GM19025 (cell line): ENCODE data around the gene DDIAS.
A peak's percentile ranks its signal among the peaks of the same experiment; 100 is the strongest.
"Not testable (repeated sequence)": the region's sequence is repeated elsewhere in the genome, so short reads cannot be mapped to it uniquely, and the experiment has no call there.

Experiments used
- ATAC-seq: cut with Tn5 transposase; IDR thresholded peaks from one replicate; pipeline ENCODE4 v1.9.1; 2021; ENCODE audit warnings: mild to moderate bottlenecking, low read depth, moderate library complexity; ENCODE audit not compliant: unreplicated experiment

The DDIAS gene

DNA sequence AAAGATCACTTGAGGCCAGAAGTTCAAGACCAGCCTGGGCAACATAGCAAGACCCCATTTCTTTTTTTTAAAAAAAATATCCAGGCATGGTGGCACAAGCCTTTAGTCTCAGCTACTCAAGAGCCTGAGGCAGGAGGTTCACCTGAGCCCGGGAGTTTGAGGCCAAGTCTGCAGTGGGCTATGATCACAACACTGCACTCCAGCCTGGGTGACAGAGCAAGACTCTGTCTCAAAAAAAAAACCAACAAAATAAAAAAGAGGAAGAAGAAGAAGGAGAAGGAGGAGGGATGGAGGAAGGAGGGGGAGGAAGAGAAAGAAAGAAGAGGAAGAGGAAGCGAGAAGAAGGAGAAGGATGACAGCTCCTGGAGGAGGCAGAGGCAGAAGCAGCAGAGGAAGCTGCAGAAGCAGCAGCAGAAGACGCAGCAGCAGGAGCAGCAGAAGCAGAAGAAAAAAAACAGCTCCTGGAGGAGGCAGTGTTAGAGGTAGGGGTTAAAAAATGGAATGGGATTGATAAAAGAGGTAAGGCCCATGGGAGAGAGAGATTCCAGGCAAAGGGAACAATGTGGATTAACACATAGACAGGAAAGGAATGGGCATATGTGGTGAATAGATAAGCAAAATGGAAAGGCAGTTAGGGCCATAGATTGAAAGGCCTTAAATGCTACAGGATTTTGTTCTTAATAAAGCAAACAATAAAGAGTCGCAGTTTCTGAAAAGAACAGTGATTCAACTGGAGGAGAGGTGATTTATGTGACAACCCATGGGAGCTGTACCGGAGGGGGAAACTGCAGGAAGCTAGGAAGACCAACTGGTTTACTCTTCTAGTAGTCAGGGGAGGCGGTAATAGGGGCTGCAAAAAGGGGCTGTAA lies 12.2 kb upstream of the DDIAS start:
- ATAC-seq = no peak

DNA sequence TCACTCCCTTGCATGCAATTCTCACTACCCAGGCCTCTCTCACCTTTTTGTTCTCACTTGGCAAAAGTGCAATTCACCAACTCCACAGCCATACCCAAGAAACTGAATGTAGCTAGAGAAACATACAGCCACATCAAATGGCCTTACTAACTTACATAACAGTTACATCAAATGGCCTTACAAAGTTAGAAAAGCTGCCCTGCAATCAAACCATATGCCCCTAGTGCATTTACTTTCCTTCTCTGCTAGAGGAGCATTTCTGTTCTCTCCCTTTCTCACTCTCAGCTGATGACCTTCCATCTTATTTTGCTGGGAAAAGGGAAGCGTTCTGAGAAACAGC lies 11.6 kb upstream of the DDIAS start:
- no peak for ATAC-seq

DNA sequence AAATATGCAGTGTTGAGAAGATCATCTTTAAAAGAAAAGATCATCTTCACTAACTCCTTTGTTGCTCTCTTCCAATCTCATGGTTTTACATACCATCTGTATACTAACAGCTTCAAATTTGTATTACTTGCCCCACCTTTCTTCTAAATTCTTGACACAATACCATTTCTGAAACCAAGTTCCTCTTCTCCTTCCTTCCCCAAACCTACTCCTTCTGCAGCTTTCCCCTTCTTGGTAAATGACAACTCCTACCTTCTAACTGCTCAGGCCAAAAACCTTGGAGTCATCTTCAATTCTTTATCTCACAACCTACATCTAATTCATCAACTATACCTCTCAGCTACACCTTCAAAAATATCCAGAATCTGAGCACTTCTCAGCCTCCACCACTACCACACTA lies 10.6 kb upstream of the DDIAS start:
- ATAC-seq = no peak

DNA sequence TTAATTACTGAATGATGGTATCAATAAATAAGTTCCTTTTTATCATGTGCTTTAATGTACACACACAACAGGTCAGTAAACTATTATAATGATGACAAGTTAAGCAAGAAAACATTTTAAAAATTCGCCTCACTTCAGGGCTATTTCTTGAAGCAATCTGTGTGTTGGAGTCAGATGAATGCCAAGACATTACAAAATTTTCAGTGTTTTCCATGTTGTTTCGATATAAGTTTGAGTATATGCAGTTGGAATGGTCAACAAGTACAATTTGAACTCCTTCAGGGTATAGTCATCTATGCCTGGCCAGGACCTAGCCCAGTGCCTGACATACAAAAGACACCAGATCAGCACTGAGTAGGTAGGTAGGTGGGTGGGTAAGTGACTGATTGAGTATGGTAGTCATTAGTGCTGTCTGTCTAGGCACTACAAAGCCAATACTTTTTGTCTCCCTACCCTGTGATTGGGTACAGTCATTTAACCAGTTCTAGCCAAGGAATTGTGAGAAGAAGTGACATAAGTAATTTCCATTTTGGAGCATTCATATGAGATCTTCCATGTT lies 8.8 kb upstream of the DDIAS start:
- no peak for ATAC-seq

DNA sequence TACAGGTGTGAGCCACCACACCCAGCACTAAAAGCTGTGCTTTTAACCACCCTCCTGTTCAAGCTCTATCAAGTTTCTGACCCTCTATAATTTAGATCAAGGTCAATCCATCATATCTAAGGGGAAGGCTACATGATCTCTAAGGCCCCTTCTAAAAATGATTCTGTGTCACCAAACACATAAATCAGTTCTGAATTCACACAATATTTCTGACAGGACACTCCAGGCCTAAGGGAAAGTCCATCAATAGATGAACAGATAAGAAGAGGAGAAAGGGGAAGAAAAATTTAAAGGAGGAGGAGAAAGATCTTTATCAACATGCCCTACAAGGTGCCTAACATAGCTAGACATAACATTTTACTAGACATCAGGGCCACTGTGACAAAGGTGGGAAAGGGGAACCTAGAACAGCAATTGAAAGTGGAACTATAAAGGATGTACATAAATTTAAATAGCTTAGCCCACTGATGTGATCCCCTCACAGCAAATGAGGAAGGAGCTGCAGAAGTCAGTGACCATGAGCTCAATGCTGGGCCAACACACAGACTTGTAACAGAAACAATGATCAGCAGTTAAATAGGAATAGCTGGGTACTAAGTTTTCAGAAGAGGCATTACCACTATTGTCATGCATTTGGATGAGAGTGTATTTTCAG lies 6.0 kb upstream of the DDIAS start:
- no peak for ATAC-seq

DNA sequence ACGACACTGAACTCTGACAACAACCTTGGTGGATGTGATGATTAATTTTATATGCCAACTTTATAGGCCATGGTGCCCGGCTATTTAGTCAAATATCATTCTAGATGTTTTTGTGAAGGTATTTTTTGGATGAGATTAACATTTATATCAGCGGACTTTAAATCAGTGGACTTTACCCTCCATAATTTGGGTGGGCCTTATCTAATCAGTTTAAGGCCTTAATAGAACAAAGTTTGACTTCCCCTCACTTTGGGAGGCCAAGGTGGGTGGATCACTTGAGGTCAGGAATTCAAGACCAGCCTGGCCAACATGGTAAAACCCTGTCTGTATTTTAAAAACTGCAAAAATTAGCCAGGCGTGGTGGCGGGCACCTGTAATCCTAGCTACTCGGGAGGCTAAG lies 5.4 kb upstream of the DDIAS start:
- ATAC-seq = no peak

DNA sequence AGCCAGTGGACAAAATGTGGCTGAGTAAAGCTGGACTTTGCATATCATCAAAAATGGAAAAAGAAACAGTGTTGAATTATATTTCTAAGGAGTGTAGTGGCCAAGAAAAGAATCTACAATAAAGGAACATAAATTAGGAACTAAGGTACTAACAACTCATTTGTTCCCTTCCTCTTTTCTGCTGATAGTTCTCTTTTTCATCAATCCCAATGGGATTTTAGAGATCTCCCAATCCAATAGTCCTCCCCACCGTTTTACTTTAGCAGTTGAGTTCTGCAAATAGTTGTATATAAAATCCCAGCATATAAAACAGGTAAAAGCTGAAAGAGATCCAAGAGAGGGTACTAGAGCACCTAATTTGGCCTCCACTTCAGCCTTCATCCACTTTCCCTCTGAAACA lies 3.3 kb upstream of the DDIAS start:
- ATAC-seq = no peak

DNA sequence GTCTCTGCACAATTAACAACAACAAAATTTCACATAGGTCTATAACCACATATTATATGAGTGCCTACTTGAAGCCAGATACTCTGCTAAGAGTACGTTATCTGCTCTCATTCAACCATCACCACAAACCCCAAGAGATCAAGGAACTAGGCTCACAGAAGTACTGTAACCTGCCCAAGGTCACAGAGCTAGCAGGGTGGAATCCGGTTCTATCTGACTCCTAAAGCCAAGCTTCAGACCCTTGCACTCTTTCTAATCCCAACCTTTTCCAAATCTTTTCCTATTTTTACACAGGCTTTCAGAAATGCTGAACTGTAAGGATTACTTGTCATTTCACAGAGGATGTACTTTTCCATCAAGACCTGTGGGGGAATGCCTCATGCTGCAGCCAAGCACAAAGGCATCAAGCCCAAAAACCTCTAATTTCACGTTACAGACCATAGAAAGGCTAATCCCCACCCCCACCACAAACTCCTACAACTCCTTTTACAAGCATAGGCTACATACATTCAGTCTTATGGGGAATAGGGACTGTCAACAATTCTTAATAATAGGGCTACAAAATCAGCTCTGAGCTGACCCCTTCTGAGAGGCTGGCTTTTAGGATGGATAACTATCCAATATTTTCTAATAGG lies 2.2 kb upstream of the DDIAS start:
- no peak for ATAC-seq

DNA sequence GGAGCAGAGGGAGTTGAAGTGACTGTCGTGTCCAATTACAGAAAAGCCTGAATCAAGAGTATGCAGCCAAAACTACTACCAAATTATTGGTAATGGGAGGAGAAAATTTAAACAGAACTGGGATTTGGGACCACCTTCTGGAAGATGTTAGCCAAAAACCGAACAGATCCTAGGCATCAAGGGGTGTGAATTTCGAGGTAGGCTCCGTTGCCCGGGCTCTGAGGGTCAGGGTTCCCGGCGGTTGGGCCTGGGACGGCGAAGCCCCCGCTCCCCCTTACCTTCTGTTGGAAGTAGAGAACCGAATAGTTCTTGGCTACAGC lies 1.6 kb upstream of the DDIAS start:
- ATAC-seq = no peak

DNA sequence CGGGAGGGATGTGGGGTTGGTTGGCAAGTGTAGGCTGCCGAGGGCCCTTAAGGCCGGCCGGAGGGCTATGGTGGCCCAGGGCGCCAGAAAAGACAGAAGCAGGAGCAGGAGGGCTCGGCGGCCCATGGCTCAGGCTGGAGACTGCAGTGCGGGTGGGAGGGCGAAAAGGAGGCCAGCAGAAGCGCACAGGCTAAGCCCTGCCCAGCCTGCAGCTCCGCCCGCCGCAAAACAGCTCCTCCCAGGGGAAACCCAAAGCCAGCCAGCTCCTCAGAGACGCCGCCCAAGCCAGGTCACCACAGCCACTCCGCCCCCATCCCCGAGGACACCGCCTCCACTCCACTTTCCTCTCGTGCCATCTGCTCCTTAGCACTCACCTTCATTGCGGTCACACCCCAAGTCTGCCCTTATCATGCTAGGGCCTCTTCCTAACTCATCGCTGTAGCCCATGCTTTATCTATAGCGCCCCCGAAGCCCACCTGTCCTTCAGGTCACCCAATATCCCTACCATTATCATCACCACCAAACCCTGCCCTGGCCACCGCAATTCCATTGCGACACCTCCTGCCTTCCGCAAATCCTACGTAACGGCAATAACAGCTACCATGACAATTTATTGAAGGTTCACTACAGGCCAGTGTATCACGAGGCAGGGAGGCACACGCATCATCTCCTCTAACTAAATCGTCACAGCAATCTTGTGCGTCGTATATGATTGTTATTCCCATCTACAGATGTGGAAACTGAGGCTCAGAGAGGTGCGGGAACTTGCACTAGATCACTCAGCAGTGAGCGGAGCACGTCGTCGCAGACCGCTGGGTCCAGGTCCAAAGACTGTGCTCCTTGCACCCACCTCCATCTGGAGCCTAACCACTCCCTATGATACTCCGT lies 1.0 kb upstream of the DDIAS start, which contains the start of gene PRCP:
TSS of gene PRCP (minus strand) at position 154 of the 888 bp plus-strand sequence. CDS start at position 126, 28 bp downstream.
- ATAC-seq = peak; percentile 82

DNA sequence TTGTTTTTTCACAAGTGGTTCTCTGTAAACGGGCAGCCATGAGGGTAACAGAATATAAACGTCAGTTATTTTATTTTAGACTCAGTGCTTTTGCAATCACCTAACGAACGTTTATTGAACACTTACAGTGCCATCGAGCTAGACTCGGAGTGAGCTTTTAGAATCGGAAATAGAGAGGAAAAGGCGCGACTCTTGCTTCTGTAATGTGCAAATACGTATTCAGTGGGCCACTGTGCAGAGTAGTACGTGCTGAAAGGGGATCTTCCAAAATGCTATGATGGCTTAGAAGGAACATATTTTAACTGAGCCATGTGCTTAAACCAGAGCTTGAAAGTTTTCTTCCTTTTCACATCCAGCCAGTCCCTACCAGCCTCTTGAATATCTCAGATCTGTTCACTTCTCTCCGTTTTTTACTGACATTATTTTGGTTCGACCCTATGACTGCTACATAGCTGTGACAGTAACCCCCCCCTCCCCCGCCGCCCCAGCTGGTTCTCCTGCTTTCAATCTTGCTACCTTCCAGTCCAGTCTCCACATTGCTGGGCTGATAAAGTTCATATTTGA lies 468 bp downstream of the DDIAS start:
- ATAC-seq = no peak

DNA sequence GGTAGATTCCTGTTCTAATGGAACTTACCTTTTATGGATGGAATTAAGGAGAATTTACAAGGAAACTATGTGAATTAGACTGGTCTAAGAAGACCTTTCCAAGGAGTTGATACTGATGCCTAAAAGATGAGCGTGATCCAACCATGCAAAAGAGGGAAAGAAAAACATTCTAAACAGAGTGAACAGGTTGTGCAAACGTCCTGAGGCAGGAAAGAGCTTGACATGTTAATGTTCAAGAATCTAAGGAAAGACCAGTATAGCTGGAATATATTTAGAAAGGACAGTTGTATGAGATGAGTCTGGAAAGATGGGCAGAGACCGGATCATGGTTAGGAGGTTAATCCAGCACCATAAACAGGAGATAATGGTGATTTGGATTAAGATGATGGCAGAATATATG lies 1.3 kb downstream of the DDIAS start:
- ATAC-seq = no peak

DNA sequence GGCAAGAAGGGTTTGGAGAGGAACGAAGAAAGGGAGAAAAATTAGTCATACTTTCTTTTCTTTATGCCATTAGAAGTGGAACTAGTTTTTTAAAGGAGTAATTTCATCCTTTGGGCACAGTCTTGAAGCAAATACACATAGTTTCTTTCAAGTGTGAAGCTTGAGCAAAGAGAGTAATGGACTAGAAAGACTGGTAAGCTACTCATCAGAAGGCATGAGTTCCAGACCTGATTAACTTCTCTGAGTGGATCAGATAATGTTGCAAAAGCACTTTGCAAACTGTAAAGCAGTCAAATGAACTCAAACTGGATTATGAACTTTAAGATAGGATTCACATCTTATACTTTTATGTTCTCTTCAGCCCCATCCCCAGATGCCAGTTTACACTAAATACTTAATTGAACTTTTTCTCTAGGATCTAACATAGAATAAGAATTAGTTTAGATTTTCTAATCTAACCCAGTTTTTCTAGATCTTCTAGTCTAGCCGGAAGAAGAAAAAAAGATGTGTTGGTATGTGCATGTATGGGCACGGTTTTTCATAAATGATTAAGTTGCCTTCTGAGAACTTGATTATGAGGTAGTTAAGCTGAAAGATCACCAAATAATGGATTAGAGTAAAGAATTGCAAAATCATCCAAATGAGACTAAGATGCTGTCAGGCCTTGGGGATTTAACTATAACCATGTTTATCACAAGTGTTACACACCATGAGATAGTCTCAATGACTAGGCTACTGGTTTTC lies 2.5 kb downstream of the DDIAS start:
- ATAC-seq = no peak

DNA sequence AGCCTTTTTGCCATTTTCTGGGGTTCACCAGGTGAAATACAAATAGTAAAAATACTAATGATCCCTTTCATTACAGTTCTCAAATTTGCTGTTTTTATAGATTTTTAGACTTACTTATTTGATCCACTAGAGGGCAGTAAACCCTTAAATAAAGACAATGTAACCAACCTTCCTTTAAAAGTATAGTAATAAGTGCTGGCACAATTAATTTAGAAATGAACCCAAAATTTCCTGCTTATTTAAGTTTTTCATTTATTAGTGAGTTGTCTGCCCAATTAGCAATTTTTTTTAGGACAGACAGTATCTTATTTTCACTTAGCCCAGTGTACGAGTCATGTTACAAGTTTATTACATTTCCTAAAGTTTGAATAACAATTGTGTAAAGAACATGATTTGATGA lies 4.7 kb downstream of the DDIAS start:
- no peak for ATAC-seq

DNA sequence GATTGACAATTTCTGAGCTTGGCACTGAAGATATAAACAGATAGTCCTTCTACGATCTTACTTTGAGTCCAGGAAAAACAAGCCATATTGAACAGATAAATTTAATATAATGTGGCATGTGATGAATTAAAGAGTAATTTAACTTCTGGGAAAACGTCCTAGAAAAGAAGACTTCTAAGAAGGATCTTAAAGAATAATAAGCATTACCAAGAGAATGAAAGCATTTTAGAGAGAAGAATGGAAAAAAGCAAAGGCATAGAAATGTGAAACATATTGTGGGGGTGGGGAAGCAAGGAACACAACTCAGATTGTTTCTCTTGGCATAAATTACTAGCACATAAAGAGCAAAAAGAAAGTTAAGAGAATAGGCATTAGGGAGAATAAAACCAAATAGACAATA lies 5.4 kb downstream of the DDIAS start:
- no peak for ATAC-seq

DNA sequence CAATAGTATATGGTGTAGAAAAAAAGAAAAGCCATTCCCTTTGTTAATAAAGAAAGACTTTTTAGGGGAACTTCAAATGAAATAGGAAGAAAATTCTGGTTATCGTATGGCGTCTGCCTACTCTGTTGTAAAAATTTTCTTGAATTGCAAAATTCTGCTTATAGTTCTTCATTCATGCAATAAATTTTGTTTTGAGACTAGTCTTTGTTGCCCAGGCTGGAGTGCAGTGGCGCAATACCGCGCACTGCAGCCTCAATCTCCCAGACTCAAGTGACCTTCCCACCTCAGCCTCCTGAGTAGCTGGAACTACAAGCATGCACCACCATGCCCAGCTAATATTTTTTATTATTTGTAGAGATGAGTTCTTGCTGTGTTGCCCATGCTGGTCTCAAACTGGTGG lies 5.8 kb downstream of the DDIAS start:
- ATAC-seq = no peak

DNA sequence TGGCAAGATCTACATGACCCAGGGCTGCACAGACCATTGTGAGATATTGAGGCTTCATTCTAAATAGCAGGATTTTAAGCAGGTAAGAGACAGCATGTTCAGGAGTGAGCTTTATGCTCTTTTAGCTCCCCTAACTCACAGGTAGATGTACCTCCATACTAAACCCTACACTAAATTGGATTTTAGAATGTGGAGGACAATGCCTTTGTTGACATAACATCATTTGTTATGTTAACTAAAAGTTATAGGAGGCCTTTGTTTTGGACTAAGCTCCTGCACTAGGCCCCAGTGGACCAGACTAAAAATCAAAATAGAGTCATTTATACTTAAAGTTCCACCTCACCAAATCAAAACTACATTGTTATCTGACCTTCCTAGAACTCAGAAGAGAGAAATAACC lies 6.8 kb downstream of the DDIAS start:
- no peak for ATAC-seq

DNA sequence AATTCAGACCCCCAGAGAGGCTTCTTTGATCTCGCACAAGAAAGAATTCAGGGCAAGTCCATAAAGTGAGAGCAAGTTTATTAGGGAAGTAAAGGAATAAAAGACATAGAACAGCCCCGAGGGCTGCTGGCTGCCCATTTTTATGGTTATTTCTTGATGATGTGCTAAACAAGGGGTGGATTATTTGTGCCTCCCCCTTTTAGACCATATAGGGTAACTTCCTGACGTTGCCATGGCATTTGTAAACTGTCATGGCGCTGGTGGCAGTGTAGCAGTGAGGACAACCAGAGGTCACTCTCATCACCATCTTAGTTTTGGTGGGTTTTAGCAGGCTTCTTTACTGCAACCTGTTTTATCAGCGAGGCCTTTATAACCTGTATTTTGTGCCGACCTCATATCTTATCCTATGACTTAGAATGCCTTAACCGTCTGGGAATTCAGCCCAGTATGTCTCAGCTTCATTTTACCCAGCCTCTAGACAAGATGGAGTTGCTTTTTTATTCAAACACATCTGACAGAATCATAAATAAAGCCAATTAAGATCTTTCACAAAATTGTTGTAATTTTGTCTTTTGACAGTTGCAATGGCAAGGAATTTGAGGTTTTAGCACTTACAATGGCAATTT lies 7.6 kb downstream of the DDIAS start:
- ATAC-seq = no peak

DNA sequence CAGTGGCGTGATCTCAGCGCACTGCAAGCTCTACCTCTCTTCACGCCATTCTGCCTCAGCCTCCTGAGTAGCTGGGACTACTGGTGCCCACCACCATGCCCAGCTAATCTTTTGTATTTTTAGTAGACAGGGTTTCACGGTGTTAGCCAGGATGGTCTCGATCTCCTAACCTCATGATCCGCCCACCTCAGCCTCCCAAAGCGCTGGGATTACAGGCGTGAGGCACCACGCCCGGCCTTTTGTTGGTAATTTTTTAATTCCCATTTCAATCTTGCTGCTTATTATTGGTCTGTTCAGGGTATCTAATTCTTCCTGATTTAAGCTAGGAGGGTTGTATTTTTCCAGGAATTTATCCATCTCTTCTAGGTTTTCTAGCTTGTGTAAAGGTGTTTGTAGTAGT lies 18.2 kb downstream of the DDIAS start:
- not testable (repeated sequence) for ATAC-seq
